Calu3 (cell line): ENCODE results near the gene C1R. TPM values are rescaled to one million over a fixed set of nuclear protein-coding genes. Genes with fewer than 3 reads are reported as not detected.

Experiments
- BruUV-seq: library from RNA; stranded (reverse); fragments of 400-500 nt; replicated peaks from 2 replicates; lab custom pipeline; 2021; lab: Mats Ljungman, UMichigan
- CTCF ChIA-PET: fragments of 300-600 bp; sonication (Branson Sonifier 250); formaldehyde crosslinking; loops from one replicate; lab custom pipeline; 2022; ENCODE audit warnings: antibody characterized with exemption; lab: Charles Lee
- DNase-seq: peaks from one replicate; pipeline ENCODE4 v3.0.0; 2022
- H3K27ac Mint-ChIP-seq: one replicate; pipeline ENCODE4 v1.8.0; 2022; ENCODE audit warnings: mixed read lengths; ENCODE audit not compliant: unreplicated experiment
- H3K27me3 Mint-ChIP-seq: one replicate; pipeline ENCODE4 v1.8.0; 2022; ENCODE audit warnings: mixed read lengths; ENCODE audit not compliant: unreplicated experiment
- H3K36me3 Mint-ChIP-seq: one replicate; pipeline ENCODE4 v1.8.0; 2022; ENCODE audit warnings: mild to moderate bottlenecking, moderate library complexity, mixed read lengths; ENCODE audit not compliant: insufficient read depth, unreplicated experiment
- H3K4me1 Mint-ChIP-seq: one replicate; pipeline ENCODE4 v1.8.0; 2022; ENCODE audit warnings: mild to moderate bottlenecking, low read depth, mixed read lengths; ENCODE audit not compliant: unreplicated experiment
- H3K4me3 Mint-ChIP-seq: one replicate; pipeline ENCODE4 v1.8.0; 2022; ENCODE audit warnings: mild to moderate bottlenecking, low read depth, moderate library complexity, mixed read lengths; ENCODE audit not compliant: unreplicated experiment
- H3K9me3 Mint-ChIP-seq: one replicate; pipeline ENCODE4 v1.8.0; 2022; ENCODE audit warnings: low read depth, mixed read lengths; ENCODE audit not compliant: unreplicated experiment
- CTCF ChIP-seq: fragments of 200-600 bp; IDR thresholded peaks from one replicate; pipeline ENCODE4 v1.8.0; 2022; ENCODE audit warnings: antibody characterized with exemption; ENCODE audit not compliant: unreplicated experiment
- intact Hi-C: fragments of 100-400 bp; cut with micrococcal nuclease; formaldehyde crosslinking; loops from one replicate; pipeline ENCODE4 v1.10.0; 2022; ENCODE audit not compliant: unreplicated experiment
- total RNA-seq: library from RNA; stranded (reverse); gene quantifications from 2 replicates; pipeline ENCODE4 v1.2.3, GENCODE V29; 2022

C1R gene
- total RNA-seq, 1 experiment from 2014 or later: 7.6 TPM

GRCh38 chr12:7072554-7072953 lies 19.7 kb downstream of the C1R start:
- Mint-ChIP-seq H3K4me1 (peaks cover 20% of the 10 kb centered on the region), H3K27me3 (peaks cover 53% of the 10 kb centered on the region)

GRCh38 chr12:7072035-7072434 lies 20.2 kb downstream of the C1R start:
- intact Hi-C loops: no loop called here

More at GRCh38 chr12:7072554-7072953, 19.7 kb downstream of the C1R start:
- Mint-ChIP-seq H3K9me3 (no peaks in the 10 kb centered on the region), H3K4me3 (no peak overlapping the region), H3K36me3 (no peaks in the 10 kb centered on the region), H3K27ac (no peak overlapping the region)
- no TSS peak for BruUV-seq
- TF ChIP-seq CTCF: no peak
- intact Hi-C loops: no loop called here
- CTCF ChIA-PET: no interaction called here
- no peak for DNase-seq

GRCh38 chr12:7069386-7069785 lies 22.9 kb downstream of the C1R start:
- no peak for TF ChIP-seq CTCF
- peaks cover 23% of the 10 kb centered on the region for H3K4me1 Mint-ChIP-seq
- H3K36me3 Mint-ChIP-seq: no peaks in the 10 kb centered on the region
- CTCF ChIA-PET: interaction anchor here (0.9 to 1.2 kb wide), 5 partner anchors 9 to 39 kb away, joined by 3 to 5 read pairs (median 3); partner anchors contain the start of gene C1S
- H3K4me3 Mint-ChIP-seq: no peak overlapping the region
- no peaks in the 10 kb centered on the region for H3K9me3 Mint-ChIP-seq
- no TSS peak for BruUV-seq
- no peak overlapping the region for H3K27ac Mint-ChIP-seq
- peaks cover 21% of the 10 kb centered on the region for H3K27me3 Mint-ChIP-seq
- DNase-seq: no peak
- intact Hi-C loops: no loop called here

More at GRCh38 chr12:7072035-7072434, 20.2 kb downstream of the C1R start:
- no peak for TF ChIP-seq CTCF
- no peak overlapping the region for H3K4me3 Mint-ChIP-seq
- no peaks in the 10 kb centered on the region for H3K36me3 Mint-ChIP-seq
- CTCF ChIA-PET: no interaction called here
- peaks cover 23% of the 10 kb centered on the region for H3K4me1 Mint-ChIP-seq
- no peaks in the 10 kb centered on the region for H3K9me3 Mint-ChIP-seq
- no peak overlapping the region for H3K27ac Mint-ChIP-seq
- no peak for DNase-seq
- no TSS peak for BruUV-seq
- peaks cover 47% of the 10 kb centered on the region for H3K27me3 Mint-ChIP-seq

GRCh38 chr12:7068994-7069346 lies 23.3 kb downstream of the C1R start:
- intact Hi-C loops: no loop called here
- Mint-ChIP-seq H3K27ac (no peak overlapping the region), H3K9me3 (no peaks in the 10 kb centered on the region), H3K36me3 (no peaks in the 10 kb centered on the region), H3K4me1 (peaks cover 23% of the 10 kb centered on the region), H3K4me3 (no peak overlapping the region), H3K27me3 (peaks cover 17% of the 10 kb centered on the region)
- DNase-seq: no peak
- TF ChIP-seq CTCF: no peak
- no TSS peak for BruUV-seq
- CTCF ChIA-PET: interaction anchor here (0.9 to 1.2 kb wide), 6 partner anchors 8 to 51 kb away, joined by 3 to 5 read pairs (median 3); partner anchors contain the start of genes C1S and LPCAT3
